ENCODE data around the gene SOHLH1.

SOHLH1 gene

DNA sequence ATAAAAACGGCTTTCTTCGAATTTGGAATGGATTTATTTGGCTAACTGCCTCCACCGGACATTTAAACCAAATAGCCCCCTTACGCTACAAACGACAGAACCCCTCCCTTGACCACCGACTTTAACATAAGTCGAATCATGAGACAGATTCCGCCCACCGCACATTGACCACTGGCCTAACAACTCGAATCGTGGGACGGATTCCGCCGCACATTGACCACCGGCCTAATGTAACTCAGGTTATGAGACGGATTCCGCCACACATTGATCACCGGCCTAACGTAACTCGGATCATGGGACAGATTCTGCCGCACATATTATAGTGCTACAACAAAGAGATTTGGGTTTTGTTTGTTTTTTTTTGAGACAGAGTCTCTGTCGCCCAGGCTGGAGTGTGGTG is 38.9 kb downstream of the SOHLH1 start:
- no peak for TF ChIP-seq SPI1 (IDR thresholded peaks at IDR 0.05; ENCODE audit: borderline replicate concordance, low read depth)
- TF ChIP-seq, protein P1, sequence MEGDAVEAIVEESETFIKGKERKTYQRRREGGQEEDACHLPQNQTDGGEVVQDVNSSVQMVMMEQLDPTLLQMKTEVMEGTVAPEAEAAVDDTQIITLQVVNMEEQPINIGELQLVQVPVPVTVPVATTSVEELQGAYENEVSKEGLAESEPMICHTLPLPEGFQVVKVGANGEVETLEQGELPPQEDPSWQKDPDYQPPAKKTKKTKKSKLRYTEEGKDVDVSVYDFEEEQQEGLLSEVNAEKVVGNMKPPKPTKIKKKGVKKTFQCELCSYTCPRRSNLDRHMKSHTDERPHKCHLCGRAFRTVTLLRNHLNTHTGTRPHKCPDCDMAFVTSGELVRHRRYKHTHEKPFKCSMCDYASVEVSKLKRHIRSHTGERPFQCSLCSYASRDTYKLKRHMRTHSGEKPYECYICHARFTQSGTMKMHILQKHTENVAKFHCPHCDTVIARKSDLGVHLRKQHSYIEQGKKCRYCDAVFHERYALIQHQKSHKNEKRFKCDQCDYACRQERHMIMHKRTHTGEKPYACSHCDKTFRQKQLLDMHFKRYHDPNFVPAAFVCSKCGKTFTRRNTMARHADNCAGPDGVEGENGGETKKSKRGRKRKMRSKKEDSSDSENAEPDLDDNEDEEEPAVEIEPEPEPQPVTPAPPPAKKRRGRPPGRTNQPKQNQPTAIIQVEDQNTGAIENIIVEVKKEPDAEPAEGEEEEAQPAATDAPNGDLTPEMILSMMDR (IDR thresholded peaks at IDR 0.05; ENCODE audit: insufficient read depth, low read length): no peak
- TF ChIP-seq, protein P2, sequence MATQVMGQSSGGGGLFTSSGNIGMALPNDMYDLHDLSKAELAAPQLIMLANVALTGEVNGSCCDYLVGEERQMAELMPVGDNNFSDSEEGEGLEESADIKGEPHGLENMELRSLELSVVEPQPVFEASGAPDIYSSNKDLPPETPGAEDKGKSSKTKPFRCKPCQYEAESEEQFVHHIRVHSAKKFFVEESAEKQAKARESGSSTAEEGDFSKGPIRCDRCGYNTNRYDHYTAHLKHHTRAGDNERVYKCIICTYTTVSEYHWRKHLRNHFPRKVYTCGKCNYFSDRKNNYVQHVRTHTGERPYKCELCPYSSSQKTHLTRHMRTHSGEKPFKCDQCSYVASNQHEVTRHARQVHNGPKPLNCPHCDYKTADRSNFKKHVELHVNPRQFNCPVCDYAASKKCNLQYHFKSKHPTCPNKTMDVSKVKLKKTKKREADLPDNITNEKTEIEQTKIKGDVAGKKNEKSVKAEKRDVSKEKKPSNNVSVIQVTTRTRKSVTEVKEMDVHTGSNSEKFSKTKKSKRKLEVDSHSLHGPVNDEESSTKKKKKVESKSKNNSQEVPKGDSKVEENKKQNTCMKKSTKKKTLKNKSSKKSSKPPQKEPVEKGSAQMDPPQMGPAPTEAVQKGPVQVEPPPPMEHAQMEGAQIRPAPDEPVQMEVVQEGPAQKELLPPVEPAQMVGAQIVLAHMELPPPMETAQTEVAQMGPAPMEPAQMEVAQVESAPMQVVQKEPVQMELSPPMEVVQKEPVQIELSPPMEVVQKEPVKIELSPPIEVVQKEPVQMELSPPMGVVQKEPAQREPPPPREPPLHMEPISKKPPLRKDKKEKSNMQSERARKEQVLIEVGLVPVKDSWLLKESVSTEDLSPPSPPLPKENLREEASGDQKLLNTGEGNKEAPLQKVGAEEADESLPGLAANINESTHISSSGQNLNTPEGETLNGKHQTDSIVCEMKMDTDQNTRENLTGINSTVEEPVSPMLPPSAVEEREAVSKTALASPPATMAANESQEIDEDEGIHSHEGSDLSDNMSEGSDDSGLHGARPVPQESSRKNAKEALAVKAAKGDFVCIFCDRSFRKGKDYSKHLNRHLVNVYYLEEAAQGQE (IDR thresholded peaks at IDR 0.05; ENCODE audit: insufficient replicate concordance, low read depth): no peak
- TF ChIP-seq GABPA (IDR thresholded peaks at IDR 0.05; ENCODE audit: low read depth): no peak
- no peak for TF ChIP-seq POLR2AphosphoS5 (IDR thresholded peaks at IDR 0.05; ENCODE audit: low read depth)
- Histone ChIP-seq H3K27me3 (ENCODE audit: insufficient read depth, poor library complexity, severe bottlenecking) (no peaks in the 10 kb centered on the region), H3K27ac (replicated peaks) (no peak overlapping the region), H3K4me3 (replicated peaks; ENCODE audit: insufficient read depth, low read length) (no peak overlapping the region)
- no peak for DNase-seq (ENCODE audit: low read depth in 1 of 2, low spot score in 1 of 2)

DNA sequence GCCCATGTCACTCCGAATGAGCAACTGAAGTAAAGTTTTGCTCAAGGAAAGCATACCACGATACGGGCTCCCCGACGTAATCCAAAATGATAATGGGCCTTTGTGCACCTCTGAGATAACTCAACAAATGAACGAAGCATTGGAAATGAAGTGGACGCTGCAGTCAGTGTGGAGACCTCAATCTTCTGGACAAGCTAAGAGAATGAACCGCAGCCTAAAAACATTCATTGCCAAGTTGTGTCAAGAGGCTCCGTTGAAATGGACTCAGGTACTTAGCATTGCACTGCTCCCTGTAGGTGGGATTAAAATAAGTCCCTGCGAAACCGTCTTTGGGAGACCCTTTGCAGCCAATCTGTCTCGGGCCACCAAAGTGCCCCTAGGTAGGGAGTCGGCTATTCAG is 40.0 kb downstream of the SOHLH1 start:
- Histone ChIP-seq H3K27ac (replicated peaks) (no peak overlapping the region), H3K27me3 (ENCODE audit: insufficient read depth, poor library complexity, severe bottlenecking) (no peaks in the 10 kb centered on the region), H3K4me3 (replicated peaks; ENCODE audit: insufficient read depth, low read length) (no peak overlapping the region)
- TF ChIP-seq POLR2AphosphoS5 (IDR thresholded peaks at IDR 0.05; ENCODE audit: low read depth) (no peak), GABPA (IDR thresholded peaks at IDR 0.05; ENCODE audit: low read depth) (no peak), SPI1 (IDR thresholded peaks at IDR 0.05; ENCODE audit: borderline replicate concordance, low read depth) (no peak)
- TF ChIP-seq, protein P1 (IDR thresholded peaks at IDR 0.05; ENCODE audit: insufficient read depth, low read length): no peak
- TF ChIP-seq, protein P2 (IDR thresholded peaks at IDR 0.05; ENCODE audit: insufficient replicate concordance, low read depth): no peak
- no peak for DNase-seq (ENCODE audit: low read depth in 1 of 2, low spot score in 1 of 2)

DNA sequence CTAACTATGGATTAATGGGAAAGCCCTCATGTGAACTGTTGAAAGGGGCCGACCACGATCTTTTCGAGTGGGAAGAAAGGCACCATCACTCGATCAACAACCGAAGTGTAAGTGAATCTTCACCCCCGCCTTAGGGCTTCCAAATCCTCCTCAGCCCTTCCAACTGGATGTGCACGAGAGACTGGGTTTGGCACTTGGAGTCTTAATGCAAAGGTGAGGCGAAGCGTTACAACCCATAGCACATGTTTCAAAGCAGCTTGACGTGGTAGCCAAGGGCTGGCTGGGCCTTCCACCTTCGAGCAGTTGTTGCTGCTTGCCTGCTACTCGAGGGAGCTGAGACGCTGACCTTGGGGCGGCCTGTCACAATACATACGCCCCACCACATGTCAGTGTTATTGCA is 41.9 kb downstream of the SOHLH1 start:
- TF ChIP-seq, protein P2 (IDR thresholded peaks at IDR 0.05; ENCODE audit: insufficient replicate concordance, low read depth): no peak
- no peak for TF ChIP-seq SPI1 (IDR thresholded peaks at IDR 0.05; ENCODE audit: borderline replicate concordance, low read depth)
- H3K27ac ChIP-seq (replicated peaks): no peak overlapping the region
- no peak overlapping the region for H3K4me3 ChIP-seq (replicated peaks; ENCODE audit: insufficient read depth, low read length)
- no peak for DNase-seq (ENCODE audit: low read depth in 1 of 2, low spot score in 1 of 2)
- H3K27me3 ChIP-seq (ENCODE audit: insufficient read depth, poor library complexity, severe bottlenecking): no peaks in the 10 kb centered on the region

DNA sequence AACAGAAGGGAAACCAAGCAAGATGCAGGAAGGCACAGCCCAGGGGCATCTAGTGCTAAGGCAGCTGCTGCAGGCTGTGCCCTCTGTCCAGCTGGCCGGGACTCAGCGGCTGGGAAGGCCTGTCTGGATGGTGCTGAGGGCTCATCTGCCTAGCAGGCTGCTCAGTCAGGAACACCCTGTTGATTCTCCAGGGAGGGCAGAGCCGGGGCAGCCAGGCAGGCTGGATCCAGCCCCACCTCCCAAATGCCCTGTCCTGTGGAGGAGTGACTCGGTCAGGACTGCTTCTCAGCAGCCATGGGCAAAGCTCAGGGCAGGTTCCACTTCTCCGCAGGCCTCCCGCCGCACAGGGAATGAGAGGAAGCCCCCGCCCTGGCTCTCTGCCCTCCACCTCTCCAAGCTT is 44.0 kb downstream of the SOHLH1 start:
- no peaks in the 10 kb centered on the region for H3K27me3 ChIP-seq (ENCODE audit: insufficient read depth, poor library complexity, severe bottlenecking)
- DNase-seq (ENCODE audit: low read depth in 1 of 2, low spot score in 1 of 2): no peak
- no peak overlapping the region for H3K4me3 ChIP-seq (replicated peaks; ENCODE audit: insufficient read depth, low read length)
- no peak overlapping the region for H3K27ac ChIP-seq (replicated peaks)
- TF ChIP-seq GABPA (IDR thresholded peaks at IDR 0.05; ENCODE audit: low read depth): no peak
- TF ChIP-seq SPI1 (IDR thresholded peaks at IDR 0.05; ENCODE audit: borderline replicate concordance, low read depth): no peak
- TF ChIP-seq, protein P2 (IDR thresholded peaks at IDR 0.05; ENCODE audit: insufficient replicate concordance, low read depth): no peak
- TF ChIP-seq, protein P1 (IDR thresholded peaks at IDR 0.05; ENCODE audit: insufficient read depth, low read length): no peak
- TF ChIP-seq POLR2AphosphoS5 (IDR thresholded peaks at IDR 0.05; ENCODE audit: low read depth): no peak
